Keratinocyte (primary cell): ENCODE data around the gene PLXNA2.

Source experiments
- CTCF ChIP-seq, 3 experiments: IDR thresholded peaks in 1 of 3; conservative IDR thresholded peaks in 1 of 3; optimal IDR thresholded peaks in 1 of 3; 2 replicates in 2 of 3; 3 replicates in 1 of 3; pipeline versions ENCODE3 to v1.5.1; 2011; ENCODE audit warnings: low read length in 3 of 3, mild to moderate bottlenecking in 3 of 3, moderate library complexity in 2 of 3, control low read depth in 1 of 3, inconsistent platforms in 1 of 3; ENCODE audit not compliant: insufficient read depth in 2 of 3; ENCODE audit errors: extremely low read depth in 1 of 3
- EZH2 ChIP-seq: IDR thresholded peaks from one replicate; pipeline ENCODE4 v1.6.1; 2012; ENCODE audit warnings: inconsistent platforms, mild to moderate bottlenecking, low read length, moderate library complexity

GRCh38 chr1:208013210-208013609 lies 231.0 kb downstream of the PLXNA2 start:
- TF ChIP-seq CTCF (optimal IDR thresholded peaks at IDR 0.05 in 1 of 3, IDR thresholded peaks at IDR 0.05 in 1 of 3, conservative IDR thresholded peaks at IDR 0.05 in 1 of 3; ENCODE audit: extremely low read depth in 1 of 3, insufficient read depth in 2 of 3, low read length in 3 of 3): no peak
- TF ChIP-seq EZH2: no peak
